ENCODE results near the gene PNP. TPM values are rescaled to one million over a fixed set of nuclear protein-coding genes. Genes with fewer than 3 reads are reported as not detected.

Gene PNP
- total RNA-seq, 1 experiment from 2014 or later = 167 TPM

Other genes starting within 250 kb of the PNP start
- not detected in 2 replicates for gene OR11H6, start 245.7 kb upstream of the PNP start, total RNA-seq (2014; rRNA removed; shearing (Covaris generic))
- not detected in 2 replicates for gene OR11H7, start 240.4 kb upstream of the PNP start, total RNA-seq (2014; rRNA removed; shearing (Covaris generic))
- gene OR11H4, start 230.1 kb upstream of the PNP start, total RNA-seq (2014; rRNA removed; shearing (Covaris generic)) = not detected in 2 replicates
- 13.5 and 15.6 TPM in 2 replicates for gene TTC5, start 163.5 kb upstream of the PNP start, total RNA-seq (2014; rRNA removed; shearing (Covaris generic))
- 47.6 and 60.6 TPM in 2 replicates for gene CCNB1IP1, start 136.1 kb upstream of the PNP start, total RNA-seq (2014; rRNA removed; shearing (Covaris generic))
- 30.5 and 30.8 TPM in 2 replicates for gene PARP2, start 125.8 kb upstream of the PNP start, total RNA-seq (2014; rRNA removed; shearing (Covaris generic))
- 9.4 TPM in 2 replicates for gene TEP1, start 55.9 kb upstream of the PNP start, total RNA-seq (2014; rRNA removed; shearing (Covaris generic))
- not detected in 2 replicates for gene KLHL33, start 33.2 kb upstream of the PNP start, total RNA-seq (2014; rRNA removed; shearing (Covaris generic))
- 50.1 and 52.1 TPM in 2 replicates for gene OSGEP, start 14.6 kb upstream of the PNP start, total RNA-seq (2014; rRNA removed; shearing (Covaris generic))
- gene APEX1, start 14.2 kb upstream of the PNP start, total RNA-seq (2014; rRNA removed; shearing (Covaris generic)) = 139 and 207 TPM in 2 replicates
- gene PIP4P1, start 8.0 kb upstream of the PNP start, total RNA-seq (2014; rRNA removed; shearing (Covaris generic)) = 20.5 and 21.0 TPM in 2 replicates
- not detected in 2 replicates for gene RNASE10, start 36.1 kb downstream of the PNP start, total RNA-seq (2014; rRNA removed; shearing (Covaris generic))
- not detected in 2 replicates for gene RNASE9, start 91.6 kb downstream of the PNP start, total RNA-seq (2014; rRNA removed; shearing (Covaris generic))
- gene RNASE11, start 118.6 kb downstream of the PNP start, total RNA-seq (2014; rRNA removed; shearing (Covaris generic)) = not detected in 2 replicates
- gene RNASE12, start 122.0 kb downstream of the PNP start, total RNA-seq (2014; rRNA removed; shearing (Covaris generic)) = not detected in 2 replicates
- not detected in 2 replicates for gene OR6S1, start 172.3 kb downstream of the PNP start, total RNA-seq (2014; rRNA removed; shearing (Covaris generic))
- gene RNASE4, start 215.2 kb downstream of the PNP start, total RNA-seq (2014; rRNA removed; shearing (Covaris generic)) = 0.82 and 0.87 TPM in 2 replicates
- gene ANG, start 219.4 kb downstream of the PNP start, total RNA-seq (2014; rRNA removed; shearing (Covaris generic)) = 0.33 and 0.77 TPM in 2 replicates

Data from HT1080 (cell line).